Trophoblast cell (in vitro differentiated cells and primary cell): Measurements from ENCODE around the gene MAP4K2.

Source experiments
- DNase-seq, 2 donors: peaks; one replicate each; pipeline ENCODE4 v3.0.0-alpha.2; 2016
- H2AFZ ChIP-seq: 2 replicates; pipeline ENCODE4 v1.6.1; 2013; ENCODE audit warnings: low read length, moderate library complexity, mild to moderate bottlenecking; ENCODE audit not compliant: insufficient read depth, poor library complexity
- H2AK5ac ChIP-seq: 2 replicates; pipeline ENCODE4 v1.6.1; 2013; ENCODE audit warnings: mild to moderate bottlenecking, low read length
- H2BK120ac ChIP-seq: 2 replicates; pipeline ENCODE4 v1.6.1; 2013; ENCODE audit warnings: low read length, mild to moderate bottlenecking, moderate library complexity; ENCODE audit not compliant: insufficient read depth, poor library complexity
- H2BK12ac ChIP-seq: 2 replicates; pipeline ENCODE4 v1.6.1; 2013; ENCODE audit warnings: mild to moderate bottlenecking, low read length, moderate library complexity
- H2BK5ac ChIP-seq: 2 replicates; pipeline ENCODE4 v1.6.1; 2013; ENCODE audit warnings: low read length, low read depth, moderate library complexity, mild to moderate bottlenecking; ENCODE audit not compliant: poor library complexity
- H3K14ac ChIP-seq: 2 replicates; pipeline ENCODE4 v1.6.1; 2013; ENCODE audit warnings: mild to moderate bottlenecking, low read length
- H3K18ac ChIP-seq: 2 replicates; pipeline ENCODE4 v1.6.1; 2013; ENCODE audit warnings: mild to moderate bottlenecking, low read length
- H3K23ac ChIP-seq: 2 replicates; pipeline ENCODE4 v1.6.1; 2013; ENCODE audit warnings: low read length
- H3K27ac ChIP-seq: 2 replicates; pipeline ENCODE4 v1.5.1; 2013; ENCODE audit warnings: low read depth, mild to moderate bottlenecking, inconsistent platforms, low read length, moderate library complexity
- H3K27me3 ChIP-seq: 2 replicates; pipeline ENCODE4 v1.6.1; 2013; ENCODE audit warnings: inconsistent platforms, mild to moderate bottlenecking, low read length, moderate library complexity; ENCODE audit not compliant: insufficient read depth
- H3K36me3 ChIP-seq, 2 experiments: 1 replicate in 1 of 2; 2 replicates in 1 of 2; pipeline ENCODE4 v1.6.1; 2013; ENCODE audit warnings: low read length in 2 of 2, mild to moderate bottlenecking in 2 of 2, moderate library complexity in 1 of 2; ENCODE audit not compliant: insufficient read depth in 2 of 2, control insufficient read depth in 1 of 2
- H3K4ac ChIP-seq: 2 replicates; pipeline ENCODE4 v1.6.1; 2013; ENCODE audit warnings: low read depth, mild to moderate bottlenecking, low read length, moderate library complexity
- H3K4me1 ChIP-seq, 2 experiments: 1 replicate in 1 of 2; 2 replicates in 1 of 2; pipeline ENCODE4 v1.6.1; 2013; ENCODE audit warnings: low read length in 2 of 2, mild to moderate bottlenecking in 2 of 2, moderate library complexity in 1 of 2; ENCODE audit not compliant: insufficient read depth in 2 of 2, control insufficient read depth in 1 of 2
- H3K4me2 ChIP-seq: 2 replicates; pipeline ENCODE4 v1.6.1; 2013; ENCODE audit warnings: inconsistent platforms, mild to moderate bottlenecking, low read length, moderate library complexity
- H3K4me3 ChIP-seq: 2 replicates; pipeline ENCODE4 v1.5.1; 2013; ENCODE audit warnings: mild to moderate bottlenecking, low read depth, low read length, inconsistent platforms
- H3K79me1 ChIP-seq: one replicate; pipeline ENCODE4 v1.6.1; 2013; ENCODE audit warnings: low read length
- H3K79me2 ChIP-seq: 2 replicates; pipeline ENCODE4 v1.6.1; 2013; ENCODE audit warnings: low read length, mild to moderate bottlenecking; ENCODE audit not compliant: control insufficient read depth, insufficient read depth, poor library complexity
- H3K9ac ChIP-seq: 2 replicates; pipeline ENCODE4 v1.6.1; 2013; ENCODE audit warnings: mild to moderate bottlenecking, low read length
- H3K9me3 ChIP-seq: 2 replicates; pipeline ENCODE4 v1.6.1; 2013; ENCODE audit warnings: low read depth, mild to moderate bottlenecking, control low read depth, inconsistent platforms, low read length; ENCODE audit not compliant: insufficient read depth
- H4K12ac ChIP-seq: 2 replicates; pipeline ENCODE4 v1.6.1; 2013; ENCODE audit warnings: low read depth, mild to moderate bottlenecking, low read length, moderate library complexity
- H4K8ac ChIP-seq: 2 replicates; pipeline ENCODE4 v1.6.1; 2013; ENCODE audit warnings: low read depth, mild to moderate bottlenecking, low read length, moderate library complexity
- H4K91ac ChIP-seq: one replicate; pipeline ENCODE4 v1.6.1; 2013; ENCODE audit warnings: low read depth, mild to moderate bottlenecking, low read length, moderate library complexity
- WGBS: extraction: QIAGEN DNeasy Blood & Tissue Kit; methylation state at CpG from one replicate; pipeline ENCODE4 v1.1.7; 2013; ENCODE audit warnings: missing lambda C conversion rate; ENCODE audit not compliant: insufficient read length, insufficient coverage; ENCODE audit errors: extremely low coverage; 5-methylcytosine and 5-hydroxymethylcytosine counted together

Gene MAP4K2

DNA sequence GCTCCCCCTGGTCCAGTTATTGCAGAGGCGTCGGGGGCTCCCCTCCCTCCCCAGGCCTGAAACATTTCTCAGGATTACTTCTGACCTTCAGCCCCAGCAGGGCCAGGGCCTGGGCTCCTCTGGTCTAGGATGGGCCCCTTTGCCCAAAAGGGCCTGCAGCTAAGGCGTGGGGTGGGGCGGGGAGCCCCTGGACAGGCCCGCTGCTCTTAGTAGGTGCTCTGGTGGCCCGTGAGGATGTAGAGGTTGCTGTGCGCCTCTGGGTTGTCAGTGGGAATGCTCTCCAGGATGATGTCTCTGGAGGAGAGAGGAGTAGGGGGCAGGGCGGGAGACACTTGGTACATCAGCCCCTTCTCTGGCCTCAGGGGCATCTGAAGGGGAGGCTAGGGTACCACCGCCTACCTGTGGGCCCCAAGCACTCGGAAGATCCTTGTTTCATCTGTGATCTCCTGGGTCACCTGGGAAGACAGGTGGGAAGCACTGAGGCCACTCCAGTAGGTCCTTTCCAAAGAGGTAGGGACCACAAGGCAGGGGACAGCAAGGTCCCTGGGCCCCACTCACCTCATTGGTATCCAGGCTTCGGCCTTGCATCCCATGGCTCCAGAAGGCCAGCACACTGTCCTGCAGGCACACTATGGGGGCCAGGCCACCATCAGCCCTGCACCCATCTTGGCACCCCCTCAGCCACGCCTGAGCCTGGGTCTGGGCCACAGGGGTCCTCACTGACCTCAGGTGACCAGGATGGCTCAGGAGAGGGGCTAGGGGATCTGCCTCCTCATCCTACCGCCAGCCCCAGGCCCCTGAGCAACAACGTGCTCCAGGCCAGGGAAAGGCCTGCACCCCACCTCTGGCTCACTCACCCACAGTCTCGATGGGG is 13.4 kb downstream of the MAP4K2 start:
- WGBS: no CpG with 5 or more reads among the region's 15 CpGs
- no peak for DNase-seq
- Histone ChIP-seq H2BK120ac (no peak overlapping the region), H3K9me3 (no peaks in the 10 kb centered on the region), H3K36me3 (peaks cover 29 to 34% of the 10 kb centered on the region in 2 experiments), H4K91ac (no peak overlapping the region), H3K79me2 (no peaks in the 10 kb centered on the region), H3K14ac (no peak overlapping the region), H2BK12ac (no peak overlapping the region), H3K27me3 (no peaks in the 10 kb centered on the region), H3K79me1 (no peaks in the 10 kb centered on the region), H4K8ac (no peak overlapping the region), H4K12ac (no peak overlapping the region), H2AK5ac (no peak overlapping the region), H3K18ac (no peak overlapping the region), H3K4me1 (no peaks in the 10 kb centered on the region), H3K9ac (no peak overlapping the region), H3K27ac (no peak overlapping the region), H2AFZ (no peak overlapping the region), H3K4me2 (no peak overlapping the region), H2BK5ac (no peak overlapping the region), H3K4me3 (no peak overlapping the region), H3K4ac (no peak overlapping the region), H3K23ac (no peak overlapping the region)

DNA sequence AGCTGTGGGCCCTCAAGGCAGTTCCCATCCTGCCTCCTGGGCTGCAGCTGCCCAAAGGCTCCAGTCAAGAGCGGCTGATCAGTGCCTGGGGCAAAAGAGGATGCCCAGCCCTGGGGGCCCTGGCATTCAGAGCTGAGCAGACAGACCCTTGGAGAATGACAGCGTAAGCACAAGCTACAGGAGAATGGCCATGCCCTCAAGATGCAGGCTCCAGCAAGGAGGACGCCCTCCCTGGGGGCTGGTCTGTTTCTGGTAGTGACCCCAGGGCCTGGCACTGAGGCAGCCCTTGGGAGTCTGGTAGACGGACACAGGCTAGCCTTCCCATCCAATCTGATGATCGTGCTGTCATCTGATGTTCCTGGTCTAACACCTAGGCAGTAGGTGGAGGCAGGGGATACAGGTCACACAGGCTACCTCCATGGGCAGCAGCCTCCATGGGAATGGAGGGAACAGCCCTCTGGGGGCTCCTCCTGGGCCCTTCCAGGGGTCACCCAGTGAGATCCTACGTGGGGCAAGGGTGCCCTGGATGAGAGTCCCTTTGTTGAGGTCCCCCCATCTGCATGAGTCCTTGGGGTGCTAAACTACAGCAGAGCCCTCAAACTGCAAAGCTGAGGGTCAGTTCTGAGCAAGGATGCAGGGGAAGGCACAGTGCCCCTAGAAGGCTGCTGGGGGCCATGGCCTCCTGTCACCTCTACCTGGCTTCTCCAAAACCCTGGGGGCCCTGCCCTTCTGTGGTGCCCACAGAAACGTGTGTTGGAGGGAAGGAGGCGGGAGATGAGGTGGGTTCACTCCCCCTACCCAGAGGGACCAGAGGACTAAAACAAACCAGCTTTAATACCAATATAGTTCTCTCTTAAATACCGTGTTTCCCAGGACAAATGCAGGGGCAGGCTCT is 14.4 kb downstream of the MAP4K2 start:
- Histone ChIP-seq H3K14ac (no peak overlapping the region), H4K8ac (no peak overlapping the region), H3K9me3 (no peaks in the 10 kb centered on the region), H3K79me2 (no peaks in the 10 kb centered on the region), H3K9ac (no peak overlapping the region), H3K4ac (no peak overlapping the region), H3K27me3 (no peaks in the 10 kb centered on the region), H2AK5ac (no peak overlapping the region), H4K12ac (no peak overlapping the region), H3K4me2 (no peak overlapping the region), H3K4me3 (no peak overlapping the region), H3K79me1 (no peaks in the 10 kb centered on the region), H3K4me1 (no peaks in the 10 kb centered on the region), H3K36me3 (peaks cover 29 to 34% of the 10 kb centered on the region in 2 experiments), H4K91ac (no peak overlapping the region), H2BK120ac (no peak overlapping the region), H3K18ac (no peak overlapping the region), H2BK12ac (no peak overlapping the region), H3K27ac (no peak overlapping the region), H3K23ac (no peak overlapping the region), H2AFZ (no peak overlapping the region), H2BK5ac (no peak overlapping the region)
- WGBS: no CpG with 5 or more reads among the region's 9 CpGs
- DNase-seq: no peak

DNA sequence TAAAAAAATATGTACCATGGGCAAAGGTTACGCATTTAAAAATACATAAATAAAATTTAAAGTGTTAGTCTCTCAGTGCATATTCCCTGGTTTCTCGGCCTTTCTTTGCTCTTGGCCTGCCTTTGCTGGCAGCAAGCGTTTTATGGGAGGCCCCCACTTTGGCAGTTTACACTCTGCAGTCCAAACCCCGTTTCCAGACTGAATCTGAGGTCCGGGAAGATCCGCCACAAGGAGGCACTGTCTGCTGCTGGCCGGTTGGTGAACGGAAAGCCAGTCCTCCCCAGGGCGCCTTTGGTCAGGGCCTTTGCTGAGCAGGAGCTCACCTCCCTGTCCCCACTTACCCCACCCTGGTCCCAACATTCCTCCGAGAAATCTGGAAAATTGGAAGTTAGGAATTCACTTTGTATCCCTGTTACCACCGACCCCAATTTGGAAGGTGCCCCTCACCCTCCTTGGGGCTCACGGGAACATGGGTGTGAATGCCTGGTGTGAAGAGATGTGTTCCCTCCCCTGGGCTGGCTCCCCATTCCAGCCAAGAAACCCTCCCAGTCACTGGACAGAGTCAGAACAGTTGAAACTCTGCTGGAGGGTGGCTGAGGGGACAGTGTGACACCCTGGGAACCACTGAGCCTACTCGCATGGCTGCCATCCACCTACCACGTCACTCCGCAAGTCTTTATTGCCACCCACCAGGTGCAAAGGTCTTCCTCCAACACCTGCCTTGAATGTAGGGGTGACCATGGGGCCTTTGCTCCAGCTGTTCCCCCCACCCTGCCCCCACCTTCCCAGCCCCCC is 15.3 kb downstream of the MAP4K2 start:
- Histone ChIP-seq H2AFZ (no peak overlapping the region), H3K4me3 (no peak overlapping the region), H4K8ac (no peak overlapping the region), H3K79me2 (no peaks in the 10 kb centered on the region), H3K27me3 (no peaks in the 10 kb centered on the region), H3K4me2 (no peak overlapping the region), H3K9ac (no peak overlapping the region), H4K12ac (peak overlapping the region; percentile 14), H3K79me1 (no peaks in the 10 kb centered on the region), H2BK120ac (no peak overlapping the region), H2BK12ac (no peak overlapping the region), H4K91ac (no peak overlapping the region), H3K23ac (no peak overlapping the region), H3K9me3 (no peaks in the 10 kb centered on the region), H3K18ac (no peak overlapping the region), H3K14ac (no peak overlapping the region), H3K4me1 (no peaks in the 10 kb centered on the region), H2AK5ac (no peak overlapping the region), H3K4ac (no peak overlapping the region), H3K27ac (no peak overlapping the region), H2BK5ac (no peak overlapping the region), H3K36me3 (peaks cover 29 to 34% of the 10 kb centered on the region in 2 experiments)
- no CpG with 5 or more reads among the region's 15 CpGs for WGBS
- DNase-seq: peak; percentile 38 to 78

DNA sequence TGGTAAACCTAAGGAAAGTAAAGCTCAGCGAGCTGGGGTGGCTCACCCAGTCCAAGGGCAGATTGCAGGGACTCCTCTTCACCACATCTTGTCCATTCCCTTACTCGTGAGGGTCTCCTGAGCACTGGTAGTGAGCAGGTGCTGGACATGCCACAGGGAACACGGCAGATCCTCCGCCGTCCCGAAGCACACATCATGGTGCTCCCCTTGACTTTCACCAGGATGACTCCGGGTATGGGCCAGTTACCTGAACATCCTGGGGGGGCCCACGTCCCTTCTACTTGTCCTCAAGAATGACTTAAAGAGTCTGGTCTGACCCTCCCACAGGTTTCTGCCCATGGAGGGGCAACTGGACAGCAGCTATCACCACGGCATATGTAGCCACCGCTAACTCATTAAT is 16.7 kb downstream of the MAP4K2 start:
- Histone ChIP-seq H3K27me3 (no peaks in the 10 kb centered on the region), H3K79me2 (no peaks in the 10 kb centered on the region), H4K12ac (no peak overlapping the region), H2BK120ac (no peak overlapping the region), H3K9me3 (no peaks in the 10 kb centered on the region), H3K14ac (no peak overlapping the region), H3K4me3 (no peak overlapping the region), H2BK12ac (no peak overlapping the region), H3K9ac (no peak overlapping the region), H3K36me3 (peaks cover 22 to 27% of the 10 kb centered on the region in 2 experiments), H3K4me1 (no peaks in the 10 kb centered on the region), H2BK5ac (no peak overlapping the region), H3K27ac (no peak overlapping the region), H4K8ac (no peak overlapping the region), H4K91ac (no peak overlapping the region), H2AK5ac (no peak overlapping the region), H3K23ac (no peak overlapping the region), H3K18ac (no peak overlapping the region), H2AFZ (no peak overlapping the region), H3K79me1 (no peaks in the 10 kb centered on the region), H3K4ac (no peak overlapping the region), H3K4me2 (no peak overlapping the region)
- no peak for DNase-seq
- no CpG with 5 or more reads among the region's 10 CpGs for WGBS
